ENCODE data around the gene SLC6A4. TPM values are rescaled to one million over a fixed set of nuclear protein-coding genes. Genes with fewer than 3 reads are reported as not detected.

Gene SLC6A4
- total and polyA plus RNA-seq, 10 of the 15 experiments (the other 5 are each of a cell fraction or from before 2014, with no cell fraction given), result 5.3 to 20.6 (median 10.1) TPM

GRCh38 chr17:30278032-30278431 lies 42.5 kb upstream of the SLC6A4 start:
- no peaks in the 10 kb centered on the region for H3K79me2 ChIP-seq (ENCODE audit: control insufficient read depth, insufficient read depth, low read length)
- CTCF ChIA-PET, result interaction anchor here (0.7 to 1.9 kb wide), 11 partner anchors 12 to 172 kb away, joined by 3 to 27 read pairs (median 4); no protein-coding TSS in a partner anchor
- no peaks in the 10 kb centered on the region for H3K27me3 ChIP-seq (replicated peaks in 1 of 2; ENCODE audit: control insufficient read depth in 2 of 2, insufficient read depth in 2 of 2, low read length in 1 of 2)
- TF ChIP-seq SMC3 (IDR thresholded peaks at IDR 0.05; ENCODE audit: borderline replicate concordance, low read length) (peak; percentile 66; the same call in 1 of the 2 replicates), RAD21 (IDR thresholded peaks at IDR 0.05; ENCODE audit: insufficient read depth, low read depth, low read length) (peak; percentile 69), RCOR1 (conservative IDR thresholded peaks at IDR 0.05; ENCODE audit: low read depth, low read length) (no peak), CTCF (IDR thresholded peaks at IDR 0.05 in 2 of 3, conservative IDR thresholded peaks at IDR 0.05 in 1 of 3; ENCODE audit: control insufficient read depth in 2 of 3, extremely low read depth in 1 of 3, insufficient read depth in 1 of 3, low read depth in 3 of 3, low read length in 3 of 3) (peak; percentile 36 to 53 (median 38); a peak in 5 of 6 replicates), ZNF217 (IDR thresholded peaks at IDR 0.05) (no peak)
- H3K4me2 ChIP-seq (ENCODE audit: control insufficient read depth, insufficient read depth), result no peak overlapping the region
- intact Hi-C loops (cut with micrococcal nuclease; ENCODE audit: unreplicated experiment), result loop anchor here (1.0 to 5.0 kb wide), 2 partner anchors 151 to 174 kb away; no protein-coding TSS in a partner anchor
- RAD21 ChIA-PET (ENCODE audit: unreplicated experiment), result interaction anchor here (1.0 to 1.6 kb wide), 3 partner anchors 58 to 173 kb away, joined by 3 to 16 read pairs (median 5); no protein-coding TSS in a partner anchor
- no peaks in the 10 kb centered on the region; the same call in 1 of the 2 replicates for H3K4me1 ChIP-seq (ENCODE audit: control insufficient read depth, insufficient read depth, low read length)
- H3K27ac ChIP-seq (ENCODE audit: control insufficient read depth, insufficient read depth), result no peak overlapping the region
- FAIRE-seq (no peak), ATAC-seq (peak; percentile 52; the same call in 2 of the 3 replicates), DNase-seq (ENCODE audit: low read depth, low spot score) (no peak)
- no peak overlapping the region for H2AFZ ChIP-seq (ENCODE audit: control insufficient read depth, low read depth, low read length)
- no peaks in the 10 kb centered on the region for H4K20me1 ChIP-seq (ENCODE audit: control insufficient read depth, insufficient read depth)
- no peaks in the 10 kb centered on the region for H3K9me3 ChIP-seq (replicated peaks; ENCODE audit: control insufficient read depth, insufficient read depth, low read length)
- peaks cover 2 to 14% of the 10 kb centered on the region in 2 experiments for H3K36me3 ChIP-seq (ENCODE audit: control insufficient read depth in 2 of 2, insufficient read depth in 2 of 2, low read length in 1 of 2)
- no TSS peak for BruUV-seq (replicated peaks)
- in situ Hi-C loops (cut with MboI), result no loop called here
- H3K4me3 ChIP-seq, result no peak overlapping the region
- POLR2A ChIA-PET, result no interaction called here
- no peak overlapping the region for H3K9ac ChIP-seq (ENCODE audit: control insufficient read depth, insufficient read depth, low read length)
- SMC1A ChIA-PET (ENCODE audit: uncharacterized antibody, unreplicated experiment), result interaction anchor here (0.9 to 1.9 kb wide), 4 partner anchors 57 to 173 kb away, joined by 4 to 8 read pairs (median 4); no protein-coding TSS in a partner anchor
